HG03280 (cell line): Measurements from ENCODE around the gene NDC80.

Experiments used
- ATAC-seq: cut with Tn5 transposase; IDR thresholded peaks from one replicate; pipeline ENCODE4 v1.9.1; 2021; ENCODE audit warnings: mild to moderate bottlenecking, moderate library complexity; ENCODE audit not compliant: unreplicated experiment

The NDC80 gene

DNA sequence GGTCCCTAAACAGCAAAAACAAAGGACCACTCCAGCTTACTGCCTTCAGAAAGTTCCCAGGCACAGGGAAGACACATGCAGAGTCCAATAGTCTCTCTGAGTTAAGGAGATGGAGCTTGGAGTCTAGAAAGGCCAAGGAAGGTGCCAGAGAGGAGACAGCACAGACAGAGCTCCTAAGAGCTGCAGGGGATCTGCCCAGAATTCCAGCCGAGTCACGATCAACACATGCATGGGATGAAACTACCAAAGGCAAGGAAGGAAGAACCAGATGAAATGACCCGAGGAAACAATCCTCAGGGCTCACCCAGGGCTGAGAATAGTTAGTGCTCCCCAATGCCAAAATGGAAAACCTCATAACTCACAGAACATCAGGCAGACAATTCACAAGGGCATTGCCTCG lies 15.5 kb upstream of the NDC80 start:
- ATAC-seq, result no peak

DNA sequence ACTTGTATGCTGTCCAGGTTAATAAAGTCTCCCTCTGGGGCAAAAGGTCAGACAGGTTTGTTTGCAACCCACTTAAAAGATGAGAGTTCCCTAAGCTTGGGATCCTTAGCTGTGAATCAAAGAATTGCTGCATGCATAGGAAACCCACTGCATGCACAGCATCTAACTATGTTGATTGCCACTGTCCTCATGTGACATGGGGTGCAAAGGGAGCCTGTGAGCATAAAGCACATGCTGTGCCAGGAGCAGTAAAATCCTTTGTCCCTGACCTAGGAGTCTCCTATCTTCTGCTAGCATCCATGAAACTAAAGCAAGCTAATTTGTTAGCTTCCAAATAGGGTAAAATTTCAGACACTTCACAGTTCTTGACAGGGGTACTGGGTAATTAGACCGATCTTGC lies 13.8 kb upstream of the NDC80 start:
- ATAC-seq, result no peak

DNA sequence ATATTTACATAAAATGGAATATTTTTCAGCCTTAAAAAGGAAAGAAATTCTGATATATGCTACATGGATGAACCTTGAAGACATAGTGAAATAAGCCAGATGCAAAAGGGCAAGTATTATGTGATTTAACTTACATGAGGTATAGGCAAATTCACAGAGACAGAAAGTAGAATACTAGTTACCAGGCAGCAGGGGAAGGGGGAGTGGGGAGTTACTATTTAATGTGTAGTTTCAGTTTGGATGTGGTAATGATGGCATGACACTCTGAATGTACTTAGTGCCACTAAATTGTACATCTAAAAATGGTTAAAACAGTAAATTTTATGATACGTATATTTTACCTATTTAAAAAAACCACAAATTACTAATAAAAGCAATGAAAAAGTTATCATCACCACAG lies 12.1 kb upstream of the NDC80 start:
- no peak for ATAC-seq

DNA sequence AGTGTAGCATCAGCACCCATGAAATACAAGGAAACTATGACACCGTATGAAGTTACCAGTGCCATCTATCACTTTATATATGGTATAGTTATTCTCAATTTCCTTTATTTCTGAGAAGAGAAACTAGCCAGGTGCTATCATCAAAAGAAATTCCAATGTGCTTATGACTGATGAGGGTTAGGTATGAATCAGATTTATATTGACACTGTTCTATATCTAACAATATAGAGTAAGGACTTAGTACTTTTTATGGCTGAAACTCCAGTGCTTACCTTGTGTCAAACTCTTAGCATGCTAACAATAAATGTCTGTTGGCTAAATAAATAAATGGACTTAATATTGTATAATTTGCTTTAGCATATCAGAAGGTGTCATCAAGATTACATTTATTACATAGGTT lies 7.0 kb upstream of the NDC80 start:
- ATAC-seq, result no peak

DNA sequence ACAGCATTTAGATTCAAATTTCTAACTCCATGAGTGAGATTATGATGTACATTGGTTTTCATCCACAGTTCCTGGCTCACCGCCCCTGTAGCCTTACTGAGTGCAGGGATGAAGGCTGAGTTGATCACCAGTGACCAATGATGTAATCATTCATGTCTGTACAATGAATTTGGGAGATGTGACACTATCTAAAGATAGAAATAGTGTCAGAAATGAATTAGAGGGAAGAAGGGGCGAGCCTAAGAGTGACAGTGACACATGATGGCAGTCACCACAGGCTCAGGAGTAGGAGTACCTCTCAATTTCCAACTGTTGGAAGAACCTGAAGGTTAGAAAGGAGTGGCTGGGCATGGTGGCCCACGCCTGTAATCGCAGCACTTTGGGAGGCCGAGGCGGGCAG lies 3.2 kb upstream of the NDC80 start:
- ATAC-seq, result no peak

DNA sequence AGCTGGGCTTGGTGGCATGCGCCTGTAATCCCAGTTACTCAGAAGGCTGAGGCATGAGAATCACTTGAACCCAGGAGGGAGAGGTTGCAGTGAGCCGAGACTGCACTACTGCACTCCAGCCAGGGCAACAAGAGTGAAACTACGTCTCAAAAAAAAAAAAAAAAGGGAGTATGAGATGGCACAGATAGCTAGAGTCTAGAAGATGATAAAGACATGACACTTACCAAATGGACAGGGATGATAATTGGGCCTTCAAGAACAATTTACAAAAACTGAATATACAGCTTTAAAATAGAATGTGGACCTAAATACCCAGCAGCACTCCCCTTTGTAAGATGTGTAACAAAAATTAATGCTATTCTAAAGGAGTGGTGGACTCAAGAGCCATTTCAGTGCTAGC lies 2.8 kb upstream of the NDC80 start:
- no peak for ATAC-seq

DNA sequence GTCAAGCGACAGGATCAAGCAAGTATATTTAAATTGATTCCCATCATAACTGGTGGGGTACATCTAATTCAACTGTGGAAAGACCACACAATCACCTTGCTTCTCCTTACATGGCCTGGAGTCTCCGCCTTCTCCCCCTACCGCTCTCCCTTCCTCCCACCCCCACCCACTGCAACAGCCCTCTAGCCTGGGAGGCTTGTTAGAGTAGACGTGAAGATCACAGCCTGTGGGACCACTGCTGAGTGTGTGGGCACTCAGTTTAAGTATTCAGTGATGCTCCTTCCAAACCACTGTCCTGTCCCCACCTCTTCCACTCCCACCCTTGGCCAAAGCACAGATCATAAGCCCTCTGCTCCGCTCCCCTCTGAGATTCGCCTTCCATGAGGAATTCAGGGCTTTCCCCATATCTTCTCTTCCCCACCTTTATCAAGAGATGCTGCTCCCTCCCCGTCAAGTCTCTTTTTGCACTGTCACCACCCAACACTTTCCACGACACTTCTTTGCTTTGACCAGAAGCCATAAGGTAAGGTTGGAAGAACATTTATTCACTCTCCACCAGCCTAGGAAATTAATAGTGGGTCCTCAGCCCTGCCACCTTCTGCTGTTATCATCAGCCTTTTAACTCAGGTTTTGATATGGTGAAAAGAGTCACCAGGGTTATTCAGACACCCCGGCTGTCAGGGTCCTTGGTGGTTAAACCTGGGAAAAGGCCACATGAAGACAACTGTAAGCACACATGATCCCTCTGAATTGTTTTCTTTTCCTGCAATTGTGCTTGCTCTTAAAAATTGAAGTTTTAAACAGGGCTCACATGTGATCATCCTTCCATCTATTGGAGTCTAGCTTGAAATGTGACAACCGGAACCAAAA lies 1.8 kb upstream of the NDC80 start:
- no peak for ATAC-seq

DNA sequence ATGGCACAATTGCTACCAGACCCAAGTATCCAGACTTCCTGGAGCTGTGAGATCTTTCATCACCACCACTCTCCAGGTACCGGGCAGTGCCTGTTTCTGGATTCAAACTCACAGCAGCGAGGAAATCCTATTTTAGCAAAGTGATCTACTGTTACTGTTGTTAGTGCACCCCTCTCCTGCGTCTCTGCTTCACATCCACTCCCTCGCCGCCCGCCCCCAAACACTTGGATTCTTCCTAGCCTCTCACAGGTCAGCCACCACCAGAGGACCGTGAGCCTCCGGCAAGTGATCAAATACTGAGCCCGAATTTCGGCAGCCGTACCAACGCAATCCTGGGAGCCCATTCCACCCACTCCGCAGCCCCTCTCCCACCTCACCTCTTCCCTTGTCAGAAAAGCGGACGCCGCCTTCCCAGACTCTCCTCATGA lies 571 bp upstream of the NDC80 start:
- ATAC-seq, result peak; percentile 31

DNA sequence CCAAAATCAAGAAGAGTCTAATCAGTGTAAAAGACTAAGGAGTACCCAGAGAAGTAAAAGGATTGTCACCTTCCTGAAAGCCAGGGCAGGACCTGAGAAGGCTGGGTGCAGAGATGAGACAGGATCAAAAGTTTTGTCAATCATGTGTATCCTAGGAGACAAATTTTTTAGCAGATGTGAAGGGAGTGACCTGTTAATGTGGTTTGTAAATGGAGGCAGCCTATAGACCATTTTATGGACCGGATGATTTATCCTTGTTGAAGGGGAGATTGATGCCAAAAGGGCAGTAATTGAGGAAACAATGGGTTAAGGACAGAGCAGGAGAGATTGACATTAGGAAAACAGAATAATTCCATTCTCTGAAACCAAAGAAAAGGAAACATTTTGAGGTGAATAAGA lies 813 bp downstream of the NDC80 start:
- ATAC-seq, result peak; percentile 16

DNA sequence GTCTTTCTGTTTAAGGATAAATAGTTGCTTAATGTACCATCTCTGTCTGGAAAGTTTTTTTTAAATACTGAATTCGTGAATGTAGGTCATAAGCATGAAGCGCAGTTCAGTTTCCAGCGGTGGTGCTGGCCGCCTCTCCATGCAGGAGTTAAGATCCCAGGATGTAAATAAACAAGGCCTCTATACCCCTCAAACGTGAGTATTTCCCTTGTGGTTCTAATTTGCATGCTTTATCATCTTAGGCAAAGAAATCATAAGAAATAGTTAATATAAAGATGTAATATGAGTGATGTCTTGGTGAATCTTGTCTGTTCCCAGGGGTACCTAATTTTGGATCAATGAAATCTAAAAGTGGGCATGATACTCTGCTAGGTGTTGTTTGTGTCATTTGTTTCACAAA lies 1.5 kb downstream of the NDC80 start:
- ATAC-seq, result no peak

DNA sequence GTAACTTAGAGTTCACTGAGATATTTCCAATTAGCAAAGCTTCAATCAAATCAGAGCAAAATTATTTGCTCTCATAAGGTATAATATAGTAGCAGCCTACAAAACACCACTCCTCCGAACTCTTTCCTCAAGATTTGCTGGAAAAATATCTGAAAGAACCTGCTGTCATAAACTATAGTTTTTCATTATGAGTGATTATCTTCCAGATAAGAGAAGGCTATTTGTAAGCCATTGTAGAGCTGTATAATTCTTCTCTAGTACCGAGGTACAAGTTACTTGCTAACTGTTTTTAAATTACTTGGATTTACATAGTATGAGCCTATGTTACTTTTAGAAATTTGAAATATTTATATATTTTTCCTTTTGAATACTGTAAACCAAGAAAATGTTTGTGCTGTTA lies 2.1 kb downstream of the NDC80 start:
- ATAC-seq, result no peak

DNA sequence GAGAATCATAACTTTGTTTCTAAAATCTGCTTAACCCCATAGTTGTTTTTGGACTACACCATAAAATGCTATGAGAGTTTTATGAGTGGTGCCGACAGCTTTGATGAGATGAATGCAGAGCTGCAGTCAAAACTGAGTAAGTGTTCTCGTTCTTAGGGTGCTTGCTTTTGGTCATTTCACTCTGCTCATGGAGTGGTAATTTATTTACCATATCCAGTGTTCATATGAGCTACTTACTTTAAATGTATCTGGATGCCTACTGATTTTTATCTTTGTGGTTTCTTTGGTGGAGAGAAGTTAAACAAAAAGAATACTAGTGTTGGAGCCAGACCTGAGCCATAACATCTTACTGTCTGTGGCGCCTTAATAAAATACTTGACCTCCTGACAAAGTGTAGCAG lies 16.4 kb downstream of the NDC80 start:
- no peak for ATAC-seq

DNA sequence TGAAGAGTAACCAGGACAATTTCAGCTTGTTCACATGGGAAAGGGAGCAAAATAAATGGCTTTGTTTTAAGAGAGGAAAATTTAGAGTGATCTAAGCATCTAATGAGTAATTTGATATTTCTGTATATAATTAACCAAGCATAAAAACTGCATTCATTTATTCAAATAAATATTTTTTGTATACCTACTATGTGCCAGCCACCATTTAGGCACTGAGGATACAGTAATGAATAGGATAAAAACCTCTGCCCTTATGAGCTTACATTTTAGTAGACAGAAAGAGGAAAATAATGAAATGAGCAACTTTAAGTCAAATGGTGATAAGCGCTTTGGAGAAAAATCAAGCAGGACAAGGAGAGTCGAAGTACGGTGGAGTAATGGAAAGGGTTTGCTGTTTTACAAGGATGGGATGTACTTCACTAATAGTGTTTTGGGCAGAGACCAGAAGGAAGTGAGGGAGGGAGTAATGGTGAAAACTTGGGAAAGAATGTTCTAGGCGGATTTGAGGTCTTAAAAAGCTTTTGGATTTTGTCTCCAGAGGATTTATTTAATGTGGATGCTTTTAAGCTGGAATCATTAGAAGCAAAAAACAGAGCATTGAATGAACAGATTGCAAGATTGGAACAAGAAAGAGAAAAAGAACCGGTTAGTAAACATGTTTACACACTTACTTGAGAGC lies 17.4 kb downstream of the NDC80 start:
- ATAC-seq, result no peak

DNA sequence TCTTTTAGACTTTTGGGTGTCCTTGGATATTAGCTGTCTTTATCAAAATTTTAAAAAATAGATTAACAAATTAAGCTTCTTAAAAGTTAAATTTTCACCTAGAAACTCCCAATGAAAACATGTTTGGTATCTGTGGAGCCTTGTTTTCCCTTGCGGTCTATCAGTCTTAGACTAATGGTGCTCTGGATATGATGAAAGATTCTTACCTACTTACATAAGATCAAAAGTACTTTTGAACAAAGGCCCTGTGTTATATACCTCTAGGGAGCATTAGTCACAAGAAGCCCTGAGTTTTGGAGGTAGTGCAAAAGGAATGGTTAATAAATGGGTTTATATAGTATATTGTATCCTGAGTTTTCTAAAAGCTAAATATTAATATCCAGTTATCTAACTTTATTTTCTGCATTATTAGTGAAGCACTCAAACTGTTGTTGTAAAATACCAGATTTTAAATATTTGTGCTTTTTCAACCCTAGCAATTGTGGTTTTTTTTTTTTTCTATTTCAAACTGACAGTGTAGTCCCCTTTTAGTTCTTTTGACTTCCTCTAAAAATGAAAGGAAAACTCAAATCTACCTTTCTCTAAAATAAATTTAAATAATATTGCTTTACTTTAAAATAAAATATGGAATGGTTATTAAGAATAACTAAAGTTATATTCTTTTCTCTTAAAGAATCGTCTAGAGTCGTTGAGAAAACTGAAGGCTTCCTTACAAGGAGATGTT lies 18.1 kb downstream of the NDC80 start:
- no peak for ATAC-seq

DNA sequence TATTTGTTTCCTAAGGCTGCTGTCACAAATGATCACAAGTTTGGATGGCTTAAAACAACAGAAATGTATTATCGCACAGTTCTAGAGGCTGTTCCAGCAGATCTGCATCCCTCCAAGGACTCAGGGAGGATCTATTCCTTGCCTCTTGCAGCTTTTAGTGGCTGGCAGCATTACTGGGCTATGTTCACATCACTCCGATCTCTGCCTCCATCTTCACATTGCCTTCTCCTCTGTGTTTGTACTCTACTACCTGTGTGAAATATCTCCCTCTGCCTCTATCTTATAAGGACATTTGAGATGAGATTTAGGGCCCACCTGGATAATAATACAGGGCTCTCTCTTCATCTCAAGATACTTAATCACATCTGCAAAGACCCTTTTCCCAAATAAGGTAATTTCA lies 18.9 kb downstream of the NDC80 start:
- ATAC-seq, result no peak

DNA sequence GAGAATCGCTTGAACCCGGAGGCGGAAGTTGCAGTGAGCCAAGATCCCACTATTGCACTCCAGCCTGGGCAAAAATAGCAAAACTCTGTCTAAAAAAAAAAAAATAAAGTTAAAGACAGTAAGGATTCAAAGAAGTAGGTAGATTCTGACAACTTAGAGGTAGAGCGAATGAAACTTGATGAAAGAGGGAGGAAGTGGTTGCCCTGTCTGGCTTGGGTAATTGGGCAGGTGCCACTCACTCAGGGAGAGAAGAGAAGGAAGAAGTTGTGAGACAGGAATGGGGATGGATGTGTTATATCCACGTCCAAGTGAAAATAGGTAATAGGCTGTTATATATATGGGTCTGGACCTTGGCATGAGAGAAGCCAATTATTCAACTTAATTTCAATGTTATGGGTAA lies 26.3 kb downstream of the NDC80 start:
- ATAC-seq, result no peak

DNA sequence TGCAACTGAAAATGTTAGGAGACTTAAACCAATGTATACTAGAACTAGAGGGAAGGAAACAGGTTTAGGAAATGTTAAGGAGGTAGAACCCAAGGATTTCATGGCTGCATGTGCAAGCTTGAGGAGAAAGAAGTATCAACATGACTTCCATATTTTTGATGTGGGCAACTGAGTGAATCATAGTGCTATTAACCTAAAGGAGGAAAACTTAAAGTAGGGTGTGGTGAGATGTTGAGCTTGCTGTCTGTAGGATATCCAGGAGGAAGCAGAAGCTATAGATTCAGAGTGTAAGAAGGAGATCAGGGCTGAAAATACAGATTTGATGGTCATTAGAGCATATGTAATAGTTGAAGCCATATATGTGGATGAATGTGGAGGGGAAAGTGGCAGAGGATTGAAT lies 31.5 kb downstream of the NDC80 start:
- ATAC-seq, result no peak

DNA sequence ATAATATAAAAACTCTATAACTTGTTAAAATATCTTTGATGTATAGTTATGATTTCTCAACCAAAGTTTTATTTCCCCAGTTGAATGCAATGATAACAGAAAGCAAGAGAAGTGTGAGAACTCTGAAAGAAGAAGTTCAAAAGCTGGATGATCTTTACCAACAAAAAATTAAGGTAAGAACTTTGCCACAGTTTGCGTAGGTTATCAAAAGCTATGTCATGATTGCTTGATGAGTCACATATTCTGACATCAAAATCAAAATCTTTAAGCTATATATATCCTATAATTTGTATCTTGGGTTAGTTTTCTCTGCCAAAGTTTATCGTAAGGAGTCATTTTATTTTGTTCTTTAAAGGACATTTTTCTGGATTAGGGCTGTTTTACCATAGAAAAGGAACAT lies 35.0 kb downstream of the NDC80 start:
- no peak for ATAC-seq

DNA sequence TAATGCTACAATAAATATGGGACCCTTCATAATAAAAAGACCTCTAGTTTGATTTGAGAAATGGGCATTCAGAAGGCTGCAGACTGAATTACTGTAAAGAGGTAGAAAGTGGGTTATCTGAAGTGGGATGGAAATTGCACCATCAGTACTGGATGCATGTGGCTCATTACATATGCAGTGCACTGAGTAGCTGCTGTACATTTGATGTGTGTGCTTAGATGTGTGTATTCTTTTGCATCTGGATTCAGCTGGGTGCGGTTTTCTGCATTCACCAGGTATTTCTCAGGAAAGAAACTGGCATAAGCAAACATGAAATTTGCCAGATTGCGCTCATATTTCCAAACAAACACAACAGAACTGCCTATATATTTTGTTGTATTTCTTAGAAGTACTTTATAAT lies 38.2 kb downstream of the NDC80 start:
- no peak for ATAC-seq

DNA sequence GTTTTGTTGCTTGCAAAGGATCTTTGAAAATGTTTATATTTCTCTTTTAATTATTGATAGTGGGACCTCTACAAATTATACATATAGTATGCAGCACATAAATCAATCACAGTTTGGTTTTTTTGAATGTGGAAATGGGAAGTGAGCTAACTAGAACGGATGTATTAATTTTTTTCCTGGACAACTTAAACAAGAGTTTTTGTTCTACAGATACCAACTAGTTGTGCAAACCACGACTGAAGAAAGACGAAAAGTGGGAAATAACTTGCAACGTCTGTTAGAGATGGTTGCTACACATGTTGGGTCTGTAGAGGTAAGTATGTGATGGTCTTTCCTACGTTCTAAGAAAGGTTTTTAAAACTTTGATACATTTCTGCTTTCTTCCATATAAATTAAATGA lies 39.2 kb downstream of the NDC80 start:
- no peak for ATAC-seq

DNA sequence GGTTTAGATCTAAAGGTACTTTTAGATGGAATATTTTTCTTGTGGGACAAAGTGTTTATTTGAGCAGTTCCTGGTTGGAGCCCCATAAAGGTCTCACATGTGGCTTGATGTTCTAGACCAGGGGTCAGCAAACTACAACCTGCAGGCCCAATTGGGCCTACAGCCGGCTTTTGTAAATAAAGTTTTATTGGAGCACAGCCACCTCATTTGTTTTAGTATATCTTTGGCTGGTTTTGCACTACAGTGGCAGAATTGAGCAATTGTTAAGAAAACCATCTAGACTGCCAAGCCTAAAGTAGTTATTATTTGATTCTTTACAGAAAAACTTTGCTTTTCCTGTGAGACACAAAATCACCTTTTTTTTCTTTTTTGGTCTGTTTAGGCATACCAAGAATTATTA lies 41.6 kb downstream of the NDC80 start:
- ATAC-seq, result no peak
